ENCODE data around the gene DPRX.
"Not testable (repeated sequence)": the region's sequence is repeated elsewhere in the genome, so short reads cannot be mapped to it uniquely, and the experiment has no call there.

Gene DPRX

GRCh38 chr19:53647350-53647749 lies 15.6 kb downstream of the DPRX start:
- no peak for ATAC-seq

DNA sequence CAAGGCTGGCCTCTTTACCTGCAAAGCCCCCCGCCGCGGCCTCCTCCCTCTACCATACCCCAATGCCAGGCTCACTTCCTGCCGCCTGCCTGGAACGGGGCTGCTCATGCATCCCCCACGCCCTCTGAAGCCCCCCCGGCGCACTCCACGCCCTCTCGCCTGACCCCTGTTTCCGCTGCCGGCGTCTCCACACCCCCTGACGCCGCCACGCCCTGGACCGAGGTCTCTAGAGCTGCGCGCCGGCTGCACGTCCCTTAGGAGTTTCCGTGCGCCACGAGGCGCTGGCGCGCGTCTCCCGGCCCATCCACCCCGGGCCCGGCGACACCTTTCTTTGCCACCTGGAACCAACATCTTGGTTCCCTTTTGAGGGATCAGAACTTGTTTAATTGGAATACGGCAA lies 16.0 kb downstream of the DPRX start:
- ATAC-seq, result no peak

- ATAC-seq, result no peak
These were observed 18.2 kb downstream of the DPRX start for GRCh38 chr19:53649746-53650593.

- ATAC-seq, result no peak
These were observed 20.7 kb downstream of the DPRX start for GRCh38 chr19:53652476-53652875.

DNA sequence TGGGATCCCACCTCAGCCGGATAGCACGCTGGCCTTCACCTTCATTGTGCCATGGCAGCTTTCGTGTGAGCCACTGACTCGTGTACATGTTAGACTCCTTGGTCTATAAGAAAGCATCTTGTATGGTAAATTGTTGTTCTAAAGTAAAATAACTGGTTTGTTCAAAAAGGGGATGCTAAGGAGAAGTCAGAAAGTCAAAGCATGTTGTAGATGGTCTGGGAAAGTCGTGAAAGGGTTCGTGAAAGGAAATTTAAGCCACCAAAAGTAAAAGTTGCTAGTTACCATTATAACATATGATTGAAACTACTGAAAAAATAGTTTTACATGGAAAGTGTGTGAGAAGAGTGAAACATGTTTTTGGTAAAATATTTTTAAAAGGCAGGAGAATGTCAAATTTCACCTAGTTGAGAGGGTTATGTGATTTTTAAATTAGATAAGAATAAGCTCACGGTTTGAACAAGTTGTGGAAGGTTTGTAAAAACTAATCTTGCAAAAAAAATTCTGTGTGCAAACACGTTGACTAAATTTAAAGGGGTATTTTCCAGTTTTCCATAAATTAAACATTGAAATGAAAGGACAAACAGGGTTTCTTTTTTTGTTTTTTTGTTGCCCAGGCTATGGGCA lies 23.4 kb downstream of the DPRX start:
- ATAC-seq, result no peak

DNA sequence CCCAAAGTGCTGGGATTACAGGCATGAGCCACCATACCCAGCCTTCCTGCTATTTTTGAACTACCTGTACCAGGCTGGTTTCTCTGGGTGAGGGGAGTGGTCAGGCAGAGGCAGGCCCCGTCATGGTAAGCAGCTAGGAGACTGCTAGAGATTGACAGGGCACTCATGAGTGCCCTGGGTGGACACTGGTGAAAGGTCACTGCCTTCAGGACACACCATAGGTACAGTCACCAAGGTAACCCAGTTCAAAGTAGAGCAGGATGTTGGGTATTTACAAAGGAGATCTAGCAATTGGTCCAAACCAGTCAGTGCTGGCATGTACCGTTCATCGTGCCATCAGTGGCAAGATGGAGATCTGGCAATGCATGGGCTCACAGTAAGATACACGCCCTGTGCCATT lies 25.5 kb downstream of the DPRX start:
- ATAC-seq, result no peak

DNA sequence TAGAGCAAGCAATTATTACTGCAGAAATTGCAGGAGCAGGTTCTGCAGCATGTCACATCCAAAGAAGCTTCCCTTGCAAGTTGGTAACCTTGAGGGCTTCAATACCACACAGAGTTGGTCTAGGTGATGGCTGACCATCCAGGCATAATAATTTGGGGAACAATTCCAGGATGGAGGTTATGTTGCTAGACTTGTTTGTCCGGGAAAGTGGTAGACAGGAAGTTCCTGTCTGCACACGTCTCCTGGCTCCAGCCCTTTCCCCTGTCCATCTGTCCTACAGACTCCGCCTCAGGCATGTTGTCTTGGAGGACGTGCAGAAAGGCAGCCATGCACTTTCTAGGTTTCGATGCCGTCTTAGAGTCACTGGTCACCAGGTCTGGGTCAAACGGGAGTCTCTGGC lies 26.0 kb downstream of the DPRX start:
- ATAC-seq, result no peak

DNA sequence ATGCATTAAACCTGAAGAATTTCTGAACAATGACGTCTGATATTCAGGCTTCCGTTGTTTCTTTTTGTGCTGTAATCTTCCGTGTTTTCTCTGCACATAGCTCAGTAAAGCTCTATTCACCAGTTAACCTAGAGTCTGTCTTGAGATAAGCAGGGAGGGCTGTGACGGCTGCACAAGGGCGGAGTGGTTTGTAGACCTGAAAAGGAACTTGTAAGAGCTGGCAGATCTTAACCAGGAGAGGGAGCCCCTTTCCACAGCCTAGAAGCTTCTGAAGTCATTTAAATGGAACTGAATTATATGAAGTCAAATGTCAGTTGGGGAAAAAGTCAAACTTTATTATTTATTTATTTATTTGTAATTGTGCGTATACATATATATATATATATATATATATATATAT lies 27.5 kb downstream of the DPRX start:
- ATAC-seq, result no peak

DNA sequence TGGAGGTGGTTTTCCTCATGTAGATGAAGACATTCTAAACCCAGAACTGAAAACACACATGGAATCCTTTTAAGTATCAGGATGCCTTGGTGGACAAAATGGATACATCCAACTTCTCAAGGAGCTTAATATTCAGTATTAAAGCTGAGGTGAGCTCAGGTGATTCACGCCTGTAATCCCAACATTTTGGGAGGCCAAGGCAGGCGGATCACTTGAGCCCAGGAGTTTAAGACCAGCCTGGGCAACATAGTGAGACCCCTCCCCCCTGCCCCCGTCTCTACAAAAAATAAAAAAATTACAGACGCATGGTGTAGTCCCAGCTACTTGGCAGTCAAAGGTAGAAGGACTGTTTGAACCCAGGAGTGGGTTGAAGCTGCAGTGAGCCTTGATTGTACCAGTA lies 28.8 kb downstream of the DPRX start:
- no peak for ATAC-seq

DNA sequence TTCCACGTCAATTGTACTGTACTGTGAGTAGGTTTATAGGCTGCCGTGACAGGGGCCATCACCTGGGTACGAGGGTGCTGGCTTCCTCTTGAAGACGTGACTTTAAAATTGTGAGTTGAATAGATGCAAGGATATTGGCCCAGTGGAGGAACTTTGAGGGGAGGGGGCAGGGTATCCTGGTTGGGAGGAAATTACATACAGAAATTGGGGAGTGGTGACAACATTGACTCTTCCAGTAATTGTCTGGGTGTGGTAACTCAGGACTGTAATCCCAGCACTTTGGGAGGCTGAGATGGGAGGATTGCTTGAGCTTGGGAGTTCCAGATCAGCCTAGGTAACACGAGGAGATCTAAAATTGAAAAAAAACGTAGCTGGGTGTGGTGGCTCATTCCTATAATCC lies 30.4 kb downstream of the DPRX start:
- no peak for ATAC-seq

DNA sequence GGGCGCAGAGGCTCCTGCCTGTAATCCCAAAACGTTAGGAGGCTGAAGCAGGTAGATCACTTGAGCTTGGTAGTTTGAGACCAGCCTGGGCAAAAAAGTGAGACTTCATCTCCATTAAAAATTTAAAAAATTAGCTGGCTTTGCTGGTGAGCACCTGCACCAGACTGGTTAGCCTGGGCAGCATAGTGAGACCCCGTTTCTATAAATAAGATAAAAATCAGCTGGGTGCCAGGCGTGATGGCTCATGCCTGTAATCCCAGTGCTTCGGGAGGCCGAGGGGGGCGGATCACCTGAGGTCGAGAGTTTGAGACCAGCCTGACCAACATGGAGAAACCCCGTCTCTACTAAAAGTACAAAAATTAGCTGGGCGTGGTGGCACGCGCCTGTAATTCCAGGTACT lies 32.4 kb downstream of the DPRX start:
- no peak for ATAC-seq

GRCh38 chr19:53664760-53665159 lies 33.0 kb downstream of the DPRX start:
- ATAC-seq, result no peak

DNA sequence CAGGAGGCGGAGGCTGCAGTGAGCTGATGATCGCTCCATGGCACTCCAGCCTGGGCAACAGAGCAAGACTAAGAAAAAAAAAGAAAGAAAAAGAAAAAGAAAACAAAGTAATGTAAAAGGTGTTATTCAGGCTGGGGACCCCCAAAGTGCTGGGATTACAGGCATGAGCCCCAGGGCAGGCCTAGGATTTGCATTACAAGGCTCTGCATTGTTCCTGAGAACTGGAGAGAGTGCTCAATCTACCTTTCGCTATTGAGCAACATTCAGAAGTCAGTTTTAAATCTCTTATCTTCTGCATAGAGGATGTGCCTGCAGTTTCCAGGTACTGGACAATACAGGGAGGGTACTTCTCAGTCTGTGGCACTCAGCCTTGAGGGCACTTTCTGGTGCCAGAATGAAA lies 34.5 kb downstream of the DPRX start:
- not testable (repeated sequence) for ATAC-seq

DNA sequence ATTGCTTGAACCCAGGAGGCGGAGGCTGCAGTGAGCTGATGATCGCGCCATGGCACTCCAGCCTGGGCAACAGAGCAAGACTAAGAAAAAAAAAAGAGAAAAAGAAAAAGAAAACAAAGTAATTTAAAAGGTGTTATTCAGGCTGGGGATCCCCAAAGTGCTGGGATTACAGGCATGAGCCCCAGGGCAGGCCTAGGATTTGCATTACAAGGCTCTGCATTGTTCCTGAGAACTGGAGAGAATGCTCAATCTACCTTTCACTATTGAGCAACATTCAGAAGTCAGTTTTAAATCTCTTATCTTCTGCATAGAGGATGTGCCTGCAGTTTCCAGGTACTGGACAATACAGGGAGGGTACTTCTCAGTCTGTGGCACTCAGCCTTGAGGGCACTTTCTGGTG lies 37.0 kb downstream of the DPRX start:
- not testable (repeated sequence) for ATAC-seq

DNA sequence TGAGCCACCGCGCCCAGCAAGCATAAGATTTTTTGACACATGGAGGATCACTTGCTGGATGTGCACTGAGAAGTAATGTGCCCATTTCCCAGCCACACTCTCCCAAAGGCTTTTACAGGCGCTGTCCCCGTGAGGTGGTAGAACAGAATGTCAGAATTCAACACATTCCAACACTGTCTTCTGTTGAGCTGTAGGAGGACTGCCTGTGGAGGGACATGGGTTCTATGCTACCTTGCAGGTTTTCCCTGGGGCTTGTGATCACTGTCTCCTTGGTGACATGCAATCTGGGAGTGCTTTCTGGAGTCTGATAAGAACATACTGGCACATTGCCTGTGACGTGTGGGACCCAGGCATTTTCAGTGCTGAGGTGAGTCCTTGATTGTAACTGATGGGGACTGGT lies 38.5 kb downstream of the DPRX start:
- no peak for ATAC-seq

DNA sequence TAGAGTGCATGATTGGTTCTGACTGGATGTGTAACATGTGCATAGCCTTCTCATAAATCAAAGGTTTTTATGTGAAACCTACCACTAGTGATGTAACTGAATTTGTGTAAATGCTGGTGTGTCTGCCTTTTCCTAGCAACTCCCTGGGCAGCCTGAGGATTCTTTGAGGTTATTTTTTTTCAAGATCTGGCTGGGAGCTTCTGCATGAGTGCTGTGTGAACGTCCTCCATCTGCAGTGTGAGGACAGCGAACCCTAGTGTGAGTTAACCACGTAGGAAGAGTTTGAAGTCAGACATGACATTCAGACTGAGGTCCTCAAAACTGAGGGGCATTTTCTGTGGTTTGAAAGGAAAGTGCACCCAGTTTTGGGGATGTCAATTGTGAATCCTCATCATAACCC lies 39.9 kb downstream of the DPRX start:
- no peak for ATAC-seq

Data from activated CD4-positive, CD25-positive, alpha-beta regulatory T cell treated with anti-CD3 and anti-CD28 coated beads, Interleukin-2, amount 50 U/mL, for 24 hours (primary cell).